SHP77 treated with DMSO at 0.1 percent for 48 hours (cell line): Measurements from ENCODE around the gene ZNF101.
"Not testable (repeated sequence)": the region's sequence is repeated elsewhere in the genome, so short reads cannot be mapped to it uniquely, and the experiment has no call there.

Source experiments
- DNase-seq: peaks from one replicate; lab custom pipeline; 2025; lab: John Stamatoyannopoulos, UW

The ZNF101 gene

DNA sequence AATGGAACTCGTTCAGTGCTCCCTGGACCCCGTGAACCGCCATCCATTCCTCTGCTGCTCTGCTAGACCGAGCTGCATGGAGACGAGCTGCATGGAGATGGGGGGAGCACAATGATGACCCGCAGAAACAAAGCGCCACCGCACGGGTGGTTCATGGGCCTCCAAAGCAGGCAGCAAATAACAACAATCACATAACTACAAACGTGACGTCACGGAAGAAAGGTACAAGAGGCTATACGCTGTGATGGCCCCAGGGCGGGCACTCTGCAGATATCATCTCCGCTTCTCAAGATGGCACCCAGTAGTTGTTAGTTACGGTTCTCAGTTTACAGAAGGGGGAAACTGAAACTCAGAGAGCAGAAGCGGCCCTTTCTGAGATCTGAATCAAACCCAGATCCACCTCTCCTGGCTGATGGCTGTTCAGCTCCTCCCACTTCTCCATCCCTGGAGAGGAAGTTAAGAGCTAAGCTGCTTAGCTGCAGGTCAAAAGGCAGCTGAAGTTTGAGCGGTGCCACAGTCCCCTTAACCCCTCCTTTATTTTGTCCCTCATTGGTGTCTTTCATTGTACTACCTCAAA lies 6.9 kb upstream of the ZNF101 start:
- DNase-seq: no peak

DNA sequence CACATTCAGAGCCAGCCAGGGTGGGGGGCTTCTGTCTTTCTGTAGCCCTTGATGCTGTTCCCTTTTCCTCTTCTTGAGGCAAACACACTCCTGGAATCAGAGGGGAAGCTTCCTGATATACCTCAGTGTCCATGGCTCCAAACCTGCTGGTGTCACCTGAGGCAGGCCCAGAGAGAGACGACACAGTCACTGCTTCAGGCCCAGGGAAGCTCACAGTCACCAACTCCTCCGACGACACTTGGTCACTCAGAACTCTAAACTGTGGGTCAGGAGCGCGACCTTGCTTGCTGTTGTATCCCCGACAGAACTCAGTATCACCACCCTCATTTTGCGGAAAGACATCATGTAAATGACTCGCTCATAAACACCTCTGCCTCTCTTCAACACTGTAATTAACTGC lies 6.3 kb upstream of the ZNF101 start:
- no peak for DNase-seq

DNA sequence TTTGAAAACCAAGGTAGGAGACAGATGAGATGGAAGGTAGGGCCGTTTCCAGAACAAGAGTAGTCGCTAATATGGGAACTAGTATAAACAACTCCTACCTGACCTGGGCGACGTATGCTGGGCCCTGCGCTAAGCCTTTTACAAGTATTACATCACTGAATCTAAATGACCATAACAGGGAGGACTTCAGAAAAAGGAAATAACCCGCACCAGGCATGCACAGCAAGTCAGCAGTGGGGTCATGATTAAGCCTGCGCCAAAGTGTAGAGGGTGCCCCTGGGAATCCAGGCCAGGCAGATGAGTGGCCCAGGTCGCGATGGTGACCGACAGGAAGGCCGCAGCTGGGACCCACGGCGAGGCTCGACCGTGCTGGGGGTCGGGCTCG lies 5.8 kb upstream of the ZNF101 start:
- no peak for DNase-seq

DNA sequence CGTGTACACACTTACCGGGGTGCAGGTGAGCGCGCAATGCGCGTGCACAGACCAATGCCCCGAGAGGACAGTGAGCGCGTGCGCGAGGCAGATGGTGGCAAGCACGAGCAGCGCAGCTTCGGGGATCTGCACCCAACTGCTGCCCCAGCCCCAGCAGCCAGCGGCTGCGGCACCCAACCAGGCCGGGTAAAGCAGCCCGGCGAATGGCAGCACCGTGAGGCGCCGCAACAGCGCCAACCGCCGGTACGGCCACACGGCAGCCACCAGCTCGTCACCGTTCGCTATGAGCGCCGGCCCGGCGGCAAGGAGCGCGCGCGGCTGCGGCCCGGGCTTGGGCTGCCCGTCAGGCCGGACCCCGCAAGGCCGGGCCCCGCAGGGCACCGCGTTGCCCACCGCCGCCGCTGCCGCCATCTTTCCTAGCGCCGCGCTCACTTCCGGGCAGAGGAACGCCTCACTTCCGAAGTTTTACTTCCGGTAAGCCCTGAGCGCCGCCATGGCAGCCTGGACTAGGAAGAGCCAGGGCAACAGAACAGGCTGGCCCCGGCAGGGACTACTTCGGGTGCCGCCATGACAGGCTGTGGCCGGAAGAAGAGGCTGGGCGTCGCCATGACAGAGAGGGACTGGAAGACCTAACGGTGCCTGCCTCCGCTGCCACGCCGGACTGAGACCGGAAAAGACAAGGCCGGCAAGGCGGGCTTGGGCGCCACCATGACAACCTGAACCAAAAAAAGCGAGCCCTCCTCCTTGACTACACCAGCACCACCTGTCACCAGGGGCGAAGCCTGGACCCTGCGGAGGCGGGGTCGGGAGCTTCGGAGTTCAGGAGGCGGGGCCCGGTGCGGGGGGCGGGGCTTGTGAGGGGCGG lies 5.2 kb upstream of the ZNF101 start, which contains the start of gene ATP13A1:
TSS of gene ATP13A1 (minus strand) at position 421 of the 865 bp plus-strand sequence. CDS start at position 411, 10 bp downstream.
- DNase-seq: peak; percentile 87

DNA sequence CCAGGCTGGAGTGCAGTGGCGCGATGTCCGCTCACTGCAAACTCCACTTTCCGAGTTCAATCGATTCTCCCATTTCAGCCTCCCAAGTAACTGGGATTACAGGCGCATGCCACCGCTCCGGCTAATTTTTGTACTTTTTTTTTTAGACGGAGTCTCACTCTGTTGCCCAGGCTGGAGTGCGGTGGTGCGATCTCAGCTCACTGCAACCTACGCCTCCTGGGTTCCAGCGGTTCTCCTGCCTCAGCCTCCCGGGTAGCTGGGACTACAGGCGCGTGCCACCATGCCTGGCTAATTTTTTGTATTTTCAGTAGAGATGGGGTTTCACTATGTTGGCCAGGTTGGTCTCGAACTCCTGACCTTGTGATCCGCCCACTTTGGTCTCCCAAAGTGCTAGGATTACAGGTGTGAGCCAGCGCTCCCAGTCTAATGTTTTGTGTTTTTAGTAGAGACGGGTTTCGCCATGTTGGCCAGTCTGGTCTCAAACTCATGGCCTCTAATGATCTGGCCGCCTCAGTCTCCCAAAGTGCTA lies 3.2 kb upstream of the ZNF101 start:
- not testable (repeated sequence) for DNase-seq

DNA sequence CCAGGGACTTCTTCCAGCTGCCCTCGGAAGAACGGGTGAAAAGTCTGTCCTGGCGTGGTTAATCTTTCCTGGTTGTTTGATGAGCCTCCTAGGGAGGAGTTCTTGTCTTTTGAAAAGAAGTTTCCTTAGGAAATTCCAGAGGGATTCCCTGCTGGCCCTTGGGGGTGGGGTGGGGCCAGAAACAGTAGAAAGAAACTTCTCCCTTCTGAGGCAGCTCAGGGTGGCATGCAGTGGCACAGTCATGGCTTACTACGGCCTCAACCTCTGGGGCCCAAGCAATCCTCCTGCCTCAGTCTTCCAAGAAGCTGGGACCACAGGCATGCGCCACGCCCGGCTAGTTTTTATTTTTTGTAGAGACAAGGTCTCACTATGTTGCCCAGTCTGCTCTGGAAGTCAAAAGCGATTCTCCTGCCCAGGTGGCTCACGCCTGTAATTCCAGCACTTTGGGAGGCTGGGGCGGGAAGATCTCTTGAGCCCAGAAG lies 1.5 kb downstream of the ZNF101 start:
- no peak for DNase-seq

DNA sequence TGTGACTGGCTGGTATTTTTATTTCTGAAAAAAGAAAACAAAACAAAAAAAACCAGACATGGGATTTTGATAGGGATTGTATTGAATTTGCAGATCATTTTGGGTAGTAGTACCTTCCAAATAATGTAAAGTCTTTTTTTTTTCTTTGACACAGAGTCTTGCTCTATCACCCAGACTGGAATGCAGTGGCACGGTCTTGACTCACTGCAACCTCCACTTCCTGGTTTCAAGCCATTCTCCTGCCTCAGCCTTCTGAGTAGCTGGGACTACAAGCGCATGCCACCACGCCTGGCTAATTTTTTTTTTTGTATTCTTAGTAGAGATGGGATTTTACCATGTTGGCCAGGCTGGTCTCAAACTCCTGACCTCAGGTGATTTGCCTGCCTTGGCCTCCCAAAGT lies 4.2 kb downstream of the ZNF101 start:
- DNase-seq: no peak

DNA sequence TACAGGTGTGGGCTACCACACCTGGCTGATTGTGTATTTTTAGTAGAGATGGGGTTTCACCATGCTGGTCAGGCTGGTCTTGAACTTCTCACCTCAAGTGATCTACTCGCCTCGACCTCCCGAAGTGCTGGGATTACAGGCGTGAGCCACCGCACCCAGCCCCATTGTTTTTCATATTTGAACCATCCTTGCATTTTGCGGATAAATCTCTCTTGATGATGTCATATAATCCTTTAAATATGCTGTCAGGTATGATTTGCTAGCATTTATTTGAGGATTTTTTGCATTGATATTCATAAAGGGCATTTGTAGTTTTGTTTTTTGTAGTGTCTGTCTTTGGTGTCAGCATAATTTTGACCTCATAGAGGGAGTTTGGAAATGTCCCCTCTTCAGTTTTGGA lies 5.7 kb downstream of the ZNF101 start:
- no peak for DNase-seq

DNA sequence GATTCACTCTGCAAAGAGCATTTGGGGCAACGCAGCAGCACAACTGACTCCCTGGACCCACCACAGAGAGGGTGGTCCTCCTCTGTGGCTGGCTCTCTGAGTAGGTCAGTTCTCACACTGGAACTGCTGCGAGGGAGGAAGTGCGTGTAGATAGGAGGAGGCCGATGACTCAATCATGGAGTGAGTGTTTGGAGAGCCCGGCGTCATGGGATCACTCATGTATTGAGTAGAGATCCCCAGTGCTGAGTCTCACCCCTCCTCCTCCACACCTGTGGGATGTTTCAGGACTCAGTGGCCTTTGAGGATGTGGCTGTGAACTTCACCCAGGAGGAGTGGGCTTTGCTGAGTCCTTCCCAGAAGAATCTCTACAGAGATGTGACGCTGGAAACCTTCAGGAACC lies 8.9 kb downstream of the ZNF101 start:
- no peak for DNase-seq

DNA sequence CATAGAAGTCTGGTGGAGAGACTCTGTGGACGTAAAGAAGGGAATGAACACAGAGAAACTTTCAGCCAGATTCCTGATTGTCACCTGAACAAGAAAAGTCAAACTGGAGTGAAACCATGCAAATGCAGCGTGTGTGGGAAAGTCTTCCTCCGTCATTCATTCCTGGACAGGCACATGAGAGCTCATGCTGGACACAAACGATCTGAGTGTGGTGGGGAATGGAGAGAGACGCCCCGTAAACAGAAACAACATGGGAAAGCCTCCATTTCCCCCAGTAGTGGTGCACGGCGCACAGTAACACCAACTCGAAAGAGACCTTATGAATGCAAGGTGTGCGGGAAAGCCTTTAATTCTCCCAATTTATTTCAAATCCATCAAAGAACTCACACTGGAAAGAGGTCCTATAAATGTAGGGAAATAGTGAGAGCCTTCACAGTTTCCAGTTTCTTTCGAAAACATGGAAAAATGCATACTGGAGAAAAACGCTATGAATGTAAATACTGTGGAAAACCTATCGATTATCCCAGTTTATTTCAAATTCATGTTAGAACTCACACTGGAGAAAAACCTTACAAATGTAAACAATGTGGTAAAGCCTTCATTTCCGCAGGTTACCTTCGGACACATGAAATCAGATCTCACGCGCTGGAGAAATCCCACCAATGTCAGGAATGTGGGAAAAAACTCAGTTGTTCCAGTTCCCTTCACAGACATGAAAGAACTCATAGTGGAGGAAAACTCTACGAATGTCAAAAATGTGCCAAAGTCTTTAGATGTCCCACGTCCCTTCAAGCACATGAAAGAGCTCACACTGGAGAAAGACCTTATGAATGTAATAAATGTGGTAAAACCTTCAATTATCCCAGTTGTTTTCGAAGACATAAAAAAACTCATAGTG lies 10.8 kb downstream of the ZNF101 start:
- no peak for DNase-seq

DNA sequence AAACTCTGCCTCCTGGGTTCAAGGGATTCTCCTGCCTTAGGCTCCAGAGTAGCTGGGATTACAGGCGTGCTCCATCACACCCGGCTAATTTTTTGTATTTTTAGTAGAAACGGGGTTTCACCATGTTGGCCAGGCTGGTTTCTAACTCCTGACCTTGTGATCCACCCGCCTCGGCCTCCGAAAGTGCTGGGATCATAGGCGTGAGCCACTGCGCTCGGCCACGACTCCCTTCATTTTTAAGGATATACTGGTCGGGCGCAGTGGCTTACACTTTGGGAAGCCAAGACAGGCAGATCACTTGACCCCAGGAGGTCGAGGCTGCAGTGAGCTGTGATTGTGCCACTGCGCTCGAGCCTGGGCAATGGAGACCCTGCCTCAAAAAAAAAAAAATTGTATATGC lies 17.5 kb downstream of the ZNF101 start:
- DNase-seq: not testable (repeated sequence)

DNA sequence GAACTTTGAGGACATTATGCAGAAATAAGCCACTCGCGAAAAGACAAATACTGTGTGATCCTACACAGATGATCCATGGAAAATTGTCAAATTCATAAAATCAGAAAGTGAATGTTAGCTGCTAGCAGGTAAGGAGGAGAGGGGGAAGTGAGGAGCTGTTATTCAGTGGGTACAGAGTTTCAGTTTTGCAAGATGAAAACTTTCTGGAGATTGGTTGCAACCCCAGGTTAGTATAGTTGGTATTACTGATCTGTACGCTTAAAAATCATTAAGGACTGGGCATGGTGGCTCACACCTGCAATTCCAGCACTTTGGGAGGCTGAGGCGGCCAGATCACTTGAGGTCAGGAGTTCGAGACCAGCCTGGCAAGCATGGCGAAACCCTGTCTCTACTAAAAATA lies 17.9 kb downstream of the ZNF101 start:
- DNase-seq: no peak

DNA sequence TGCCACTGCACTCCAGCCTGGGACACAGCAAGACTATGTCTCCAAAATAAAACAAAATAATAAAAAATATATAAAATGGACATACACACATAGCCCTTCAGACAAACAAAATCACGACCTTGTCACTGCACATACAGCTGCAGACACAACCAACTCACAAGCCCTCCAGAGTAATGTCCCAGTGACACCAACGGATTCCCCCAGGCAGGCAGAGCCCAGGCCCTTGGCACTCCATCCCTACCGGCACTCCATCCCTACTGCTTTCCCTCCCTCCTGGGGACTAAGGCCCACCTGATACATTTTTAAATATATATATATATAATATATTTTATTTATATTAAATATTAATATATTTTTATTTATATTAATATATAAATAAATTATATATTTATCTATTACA lies 18.5 kb downstream of the ZNF101 start:
- DNase-seq: no peak

DNA sequence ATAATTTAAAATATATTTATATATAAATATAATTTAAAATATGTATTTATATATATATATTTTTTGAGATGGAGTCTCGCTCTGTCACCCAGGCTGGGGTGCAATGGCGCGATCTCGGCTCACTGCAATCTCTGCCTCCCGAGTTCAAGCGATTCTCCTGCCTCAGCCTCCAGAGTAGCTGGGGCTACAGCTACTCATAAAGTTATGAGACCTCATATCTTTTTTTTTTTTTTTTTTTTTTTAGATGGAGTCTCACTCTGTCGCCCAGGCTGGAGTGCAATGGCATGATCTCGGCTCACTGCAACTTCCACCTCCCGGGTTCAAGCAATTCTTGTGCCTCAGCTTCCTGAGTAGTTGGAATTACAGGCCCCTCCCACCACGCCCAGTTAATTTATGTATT lies 20.4 kb downstream of the ZNF101 start:
- DNase-seq: not testable (repeated sequence)

DNA sequence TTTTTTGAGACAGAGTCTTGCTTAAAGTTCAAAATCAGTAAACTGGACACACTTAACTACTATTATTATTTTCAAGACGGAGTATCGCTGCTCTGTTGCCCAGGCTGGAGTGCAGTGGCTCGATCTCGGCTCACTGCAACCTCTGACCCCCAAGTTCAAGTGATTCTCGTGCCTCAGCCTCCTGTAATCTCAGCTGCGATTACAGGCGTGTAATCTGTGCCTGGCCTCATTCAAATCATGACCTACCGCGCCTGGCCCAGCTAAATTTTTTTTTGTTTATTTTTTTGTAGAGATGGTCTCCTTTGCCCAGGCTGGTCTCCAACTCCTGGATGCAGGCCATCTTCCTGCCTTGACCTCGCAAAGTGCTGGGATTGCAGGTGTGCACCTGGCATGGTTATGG lies 23.0 kb downstream of the ZNF101 start:
- no peak for DNase-seq

DNA sequence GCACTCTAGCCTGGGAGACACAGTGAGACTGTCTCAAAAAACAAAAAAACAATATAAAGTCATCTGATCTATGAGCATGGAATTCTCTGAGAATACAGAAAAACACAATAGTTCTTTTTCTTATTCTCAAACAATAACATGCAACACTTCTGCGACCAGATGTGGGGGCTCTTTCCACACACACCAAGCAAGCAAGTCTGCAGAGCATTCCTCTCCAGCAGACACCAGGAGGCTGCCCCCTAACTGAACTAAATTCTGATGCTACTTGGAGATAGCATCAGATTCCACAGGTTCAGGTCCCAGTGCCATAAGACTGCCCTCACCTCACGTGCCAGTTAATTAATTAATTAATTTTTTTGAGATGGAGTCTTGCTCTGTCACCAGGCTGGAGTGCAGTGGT lies 27.7 kb downstream of the ZNF101 start:
- no peak for DNase-seq

DNA sequence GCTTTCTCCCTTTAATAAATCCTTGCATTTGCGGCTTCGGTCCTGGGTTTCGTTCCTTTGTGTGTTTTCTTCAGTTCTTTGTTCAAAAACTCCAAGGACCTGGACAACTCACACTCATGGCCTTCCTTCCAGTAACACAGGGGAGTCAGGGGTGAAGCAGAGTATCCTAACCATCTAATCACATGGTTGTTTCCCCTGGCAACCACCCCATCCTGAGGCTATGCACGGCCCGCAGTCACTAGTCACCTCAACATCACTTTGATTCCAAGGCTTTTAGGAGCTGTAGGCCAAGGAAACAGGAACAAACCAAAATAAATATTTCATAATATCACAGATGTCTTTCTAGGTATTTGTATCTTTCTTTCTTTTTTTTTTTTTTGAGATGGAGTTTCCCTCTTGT lies 28.9 kb downstream of the ZNF101 start:
- no peak for DNase-seq

DNA sequence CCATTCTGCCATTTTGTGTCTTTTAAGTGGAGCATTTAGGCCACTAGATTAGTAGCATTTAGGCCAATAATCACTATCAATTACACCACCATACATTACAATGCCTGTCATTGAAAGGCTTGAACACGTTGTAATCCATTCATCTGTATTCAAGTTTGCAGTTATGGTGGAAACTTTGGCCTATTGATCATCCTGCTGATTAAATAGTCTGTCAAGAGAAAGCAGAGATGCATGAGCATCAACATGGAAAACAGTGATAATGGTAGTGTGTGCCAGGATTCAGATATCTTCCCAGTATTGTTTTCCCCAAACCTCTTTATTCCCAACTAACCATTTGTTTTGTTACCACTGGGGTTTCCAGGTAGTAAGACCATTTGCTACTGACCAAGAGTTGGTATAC lies 31.9 kb downstream of the ZNF101 start:
- not testable (repeated sequence) for DNase-seq

DNA sequence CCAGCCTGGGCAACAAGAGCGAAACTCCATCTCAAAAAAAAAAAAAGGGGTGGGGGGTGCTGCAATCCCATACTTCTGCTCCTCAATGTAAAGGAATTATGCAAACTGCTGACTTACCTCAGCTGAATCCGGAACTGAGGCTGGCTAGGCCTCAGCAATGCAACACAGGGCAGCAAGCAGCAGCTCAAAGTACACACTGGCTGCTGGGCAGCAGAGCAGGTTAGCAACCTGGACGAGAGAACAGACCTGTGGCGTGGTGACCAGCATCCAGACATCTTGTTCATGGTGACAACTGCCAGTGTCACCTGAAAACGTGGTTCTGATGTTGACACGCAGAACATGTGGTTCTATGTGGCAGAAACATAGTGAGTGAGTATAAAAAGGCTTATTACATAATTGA lies 36.2 kb downstream of the ZNF101 start:
- DNase-seq: no peak

DNA sequence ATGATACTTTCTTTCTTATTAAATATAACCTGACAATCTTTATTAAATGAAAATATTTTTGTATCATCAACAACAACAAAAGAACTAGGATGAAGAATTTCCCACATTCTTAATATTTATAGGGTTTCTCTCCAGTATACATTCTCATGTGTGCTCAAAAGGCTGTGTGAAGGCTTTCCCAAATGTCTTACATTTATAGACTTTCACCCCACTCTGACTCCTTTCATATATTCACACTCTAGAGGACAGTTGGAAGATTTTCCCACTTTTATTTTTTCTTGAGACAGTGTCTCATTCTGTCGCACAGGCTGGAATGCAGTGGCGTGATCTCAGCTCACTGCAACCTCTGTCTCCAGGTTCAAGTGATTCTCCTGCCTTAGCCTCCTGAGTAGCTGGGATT lies 41.9 kb downstream of the ZNF101 start:
- DNase-seq: no peak

DNA sequence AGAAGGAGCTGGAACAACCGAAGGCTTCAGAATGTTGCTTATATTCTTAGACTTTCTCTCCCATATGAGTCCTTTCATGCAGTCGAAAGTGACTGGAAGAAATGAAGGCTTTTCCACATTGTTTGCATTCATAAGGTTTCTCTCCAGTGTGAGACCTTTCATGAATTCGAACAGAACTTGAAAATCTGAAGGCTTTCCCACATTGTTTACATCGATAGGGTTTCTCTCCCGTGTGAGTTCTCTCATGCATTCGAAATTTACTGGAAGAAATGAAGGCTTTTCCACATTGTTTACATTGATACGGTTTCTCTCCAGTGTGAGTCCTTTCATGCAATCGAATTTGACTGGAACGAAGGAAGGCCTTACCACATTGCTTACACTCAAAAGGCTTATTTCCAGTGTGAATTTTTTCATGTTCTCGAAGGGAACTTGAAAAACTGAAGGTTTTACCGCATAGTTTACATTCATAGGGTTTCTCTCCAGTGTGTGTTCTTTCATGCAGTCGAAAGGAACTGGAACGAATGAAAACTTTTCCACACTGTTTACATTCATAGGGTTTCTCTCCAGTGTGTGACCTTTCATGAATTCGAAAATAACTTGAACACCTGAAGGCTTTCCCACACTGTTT lies 42.8 kb downstream of the ZNF101 start:
- no peak for DNase-seq
